Measurements from ENCODE around the gene SRGAP1. TPM values are rescaled to one million over a fixed set of nuclear protein-coding genes. Genes with fewer than 3 reads are reported as not detected.

The SRGAP1 gene
- total and polyA plus RNA-seq, 8 donors: 0.70 to 37.9 (median 9.8) TPM

GRCh38 chr12:64147011-64147631, 302.6 kb downstream of the SRGAP1 start:
- Histone ChIP-seq H3K27me3 (no peaks in the 10 kb centered on the region), H3K4me3 (no peak overlapping the region)
- 66 to 77% (median 71%) methylated on average over 21 of the region's 21 CpGs for WGBS, 5 donors

GRCh38 chr12:64147875-64148274, 303.4 kb downstream of the SRGAP1 start:
- H3K27ac ChIP-seq: no peak overlapping the region
- no peak for TF ChIP-seq POLR2AphosphoS5 (IDR thresholded peaks at IDR 0.05)
- TF ChIP-seq EP300 (IDR thresholded peaks at IDR 0.05): no peak
- no peak for TF ChIP-seq CTCF (IDR thresholded peaks at IDR 0.05)
- TF ChIP-seq POLR2A (IDR thresholded peaks at IDR 0.05): no peak
- WGBS, 5 donors: 75 to 95% (median 85%) methylated on average over 2 of the region's 2 CpGs
- peaks cover 0 to 20% (median 12%) of the 10 kb centered on the region in 4 donors for H3K36me3 ChIP-seq
- no peaks in the 10 kb centered on the region for H3K9me3 ChIP-seq
- no peak overlapping the region for H3K4me3 ChIP-seq
- H3K4me1 ChIP-seq: no peaks in the 10 kb centered on the region
- no peak for DNase-seq
- no peaks in the 10 kb centered on the region for H3K27me3 ChIP-seq
- intact Hi-C loops (cut with DNase I; ENCODE audit: low total_unique reads): no loop called here

More at GRCh38 chr12:64147011-64147631, 302.6 kb downstream of the SRGAP1 start:
- DNase-seq: no peak
- no peaks in the 10 kb centered on the region for H3K4me1 ChIP-seq
- H3K9me3 ChIP-seq: no peaks in the 10 kb centered on the region
- H3K36me3 ChIP-seq: peaks cover 4 to 28% (median 19%) of the 10 kb centered on the region in 4 donors
- no peak for TF ChIP-seq EP300 (IDR thresholded peaks at IDR 0.05)
- TF ChIP-seq POLR2AphosphoS5 (IDR thresholded peaks at IDR 0.05): no peak
- TF ChIP-seq POLR2A (IDR thresholded peaks at IDR 0.05): no peak
- no peak for TF ChIP-seq CTCF (IDR thresholded peaks at IDR 0.05)
- H3K27ac ChIP-seq: no peak overlapping the region
- intact Hi-C loops (cut with DNase I; ENCODE audit: low total_unique reads): no loop called here

- Histone ChIP-seq H3K9me3 (no peaks in the 10 kb centered on the region), H3K4me3 (no peak overlapping the region), H3K27ac (no peak overlapping the region), H3K27me3 (no peaks in the 10 kb centered on the region), H3K4me1 (no peaks in the 10 kb centered on the region), H3K36me3 (no peaks in the 10 kb centered on the region)
- intact Hi-C loops (cut with DNase I; ENCODE audit: low total_unique reads): no loop called here
- WGBS, 5 donors: 83 to 93% (median 89%) methylated on average over 2 of the region's 2 CpGs
- no peak for DNase-seq
- TF ChIP-seq EP300 (IDR thresholded peaks at IDR 0.05) (no peak), POLR2AphosphoS5 (IDR thresholded peaks at IDR 0.05) (no peak), CTCF (IDR thresholded peaks at IDR 0.05) (no peak), POLR2A (IDR thresholded peaks at IDR 0.05) (no peak)
Measured at GRCh38 chr12:64154677-64155076, 310.2 kb downstream of the SRGAP1 start.

- TF ChIP-seq POLR2A (IDR thresholded peaks at IDR 0.05) (no peak), POLR2AphosphoS5 (IDR thresholded peaks at IDR 0.05) (no peak), EP300 (IDR thresholded peaks at IDR 0.05) (no peak), CTCF (IDR thresholded peaks at IDR 0.05) (no peak)
- intact Hi-C loops (cut with DNase I; ENCODE audit: low total_unique reads): no loop called here
- no peaks in the 10 kb centered on the region for H3K4me1 ChIP-seq
- DNase-seq: no peak
- H3K4me3 ChIP-seq: no peak overlapping the region
- no peaks in the 10 kb centered on the region for H3K36me3 ChIP-seq
- H3K9me3 ChIP-seq: no peaks in the 10 kb centered on the region
- no peaks in the 10 kb centered on the region for H3K27me3 ChIP-seq
- WGBS, 5 donors: 92 to 97% (median 94%) methylated on average over 2 of the region's 2 CpGs
- no peak overlapping the region for H3K27ac ChIP-seq
Measured at GRCh38 chr12:64157110-64157509, 312.6 kb downstream of the SRGAP1 start.

All from stomach (tissue), 9 donors.